Measurements from ENCODE around the gene MRNIP.

The MRNIP gene

GRCh38 chr5:179886190-179886911 is 27.7 kb upstream of the MRNIP start:
- no peak for ATAC-seq

GRCh38 chr5:179885491-179886090 is 27.0 kb upstream of the MRNIP start:
- ATAC-seq, result no peak
- TF ChIP-seq ZNF565 (CRISPR knock-in tag; conservative IDR thresholded peaks at IDR 0.05; ENCODE audit: low read depth), result no peak
- no peak for TF ChIP-seq PATZ1 (CRISPR knock-in tag; IDR thresholded peaks at IDR 0.05; ENCODE audit: borderline replicate concordance)
- no peak for TF ChIP-seq ZNF8 (CRISPR knock-in tag; IDR thresholded peaks at IDR 0.05)
- TF ChIP-seq SNAI2 (CRISPR knock-in tag; IDR thresholded peaks at IDR 0.05), result no peak

More at GRCh38 chr5:179886190-179886911, 27.7 kb upstream of the MRNIP start:
- TF ChIP-seq TOX (CRISPR knock-in tag; IDR thresholded peaks at IDR 0.05; ENCODE audit: borderline replicate concordance) (no peak), ISL1 (CRISPR knock-in tag; IDR thresholded peaks at IDR 0.05) (no peak), CSRNP3 (CRISPR knock-in tag; IDR thresholded peaks at IDR 0.05) (no peak), PPARA (CRISPR knock-in tag; IDR thresholded peaks at IDR 0.05; ENCODE audit: borderline replicate concordance) (no peak), BACH2 (CRISPR knock-in tag; IDR thresholded peaks at IDR 0.05; ENCODE audit: borderline replicate concordance) (no peak), OSR1 (CRISPR knock-in tag; IDR thresholded peaks at IDR 0.05) (no peak)

GRCh38 chr5:179883163-179883562 is 24.5 kb upstream of the MRNIP start:
- no peak for ATAC-seq
- TF ChIP-seq ZNF565 (CRISPR knock-in tag; conservative IDR thresholded peaks at IDR 0.05; ENCODE audit: low read depth) (no peak), CREB5 (CRISPR knock-in tag; IDR thresholded peaks at IDR 0.05; ENCODE audit: low read depth) (no peak), ZNF70 (CRISPR knock-in tag; IDR thresholded peaks at IDR 0.05) (no peak), ISL1 (CRISPR knock-in tag; IDR thresholded peaks at IDR 0.05) (no peak), TOX (CRISPR knock-in tag; IDR thresholded peaks at IDR 0.05; ENCODE audit: borderline replicate concordance) (no peak), SNAI2 (CRISPR knock-in tag; IDR thresholded peaks at IDR 0.05) (no peak), TCF4 (CRISPR knock-in tag; IDR thresholded peaks at IDR 0.05; ENCODE audit: borderline replicate concordance) (no peak), CSRNP3 (CRISPR knock-in tag; IDR thresholded peaks at IDR 0.05) (no peak), BACH2 (CRISPR knock-in tag; IDR thresholded peaks at IDR 0.05; ENCODE audit: borderline replicate concordance) (no peak), ZC3H10 (CRISPR knock-in tag; IDR thresholded peaks at IDR 0.05) (no peak), ZNF8 (CRISPR knock-in tag; IDR thresholded peaks at IDR 0.05) (no peak), CSDC2 (CRISPR knock-in tag; IDR thresholded peaks at IDR 0.05) (no peak), POU6F1 (CRISPR knock-in tag; IDR thresholded peaks at IDR 0.05; ENCODE audit: borderline replicate concordance, low read depth) (no peak), OSR1 (CRISPR knock-in tag; IDR thresholded peaks at IDR 0.05) (no peak), PATZ1 (CRISPR knock-in tag; IDR thresholded peaks at IDR 0.05; ENCODE audit: borderline replicate concordance) (no peak), ARNTL (CRISPR knock-in tag; IDR thresholded peaks at IDR 0.05; ENCODE audit: borderline replicate concordance, low read depth) (no peak), ESRRG (CRISPR knock-in tag; IDR thresholded peaks at IDR 0.05) (no peak), ZFP3 (CRISPR knock-in tag; IDR thresholded peaks at IDR 0.05) (no peak)
